NCI-H2196 treated with DMSO at 0.1 percent for 48 hours (cell line): ENCODE results near the gene FEV.

Experiments used
- DNase-seq: peaks from one replicate; lab custom pipeline; 2025; ENCODE audit not compliant: unreplicated experiment; lab: John Stamatoyannopoulos, UW

FEV gene

DNA sequence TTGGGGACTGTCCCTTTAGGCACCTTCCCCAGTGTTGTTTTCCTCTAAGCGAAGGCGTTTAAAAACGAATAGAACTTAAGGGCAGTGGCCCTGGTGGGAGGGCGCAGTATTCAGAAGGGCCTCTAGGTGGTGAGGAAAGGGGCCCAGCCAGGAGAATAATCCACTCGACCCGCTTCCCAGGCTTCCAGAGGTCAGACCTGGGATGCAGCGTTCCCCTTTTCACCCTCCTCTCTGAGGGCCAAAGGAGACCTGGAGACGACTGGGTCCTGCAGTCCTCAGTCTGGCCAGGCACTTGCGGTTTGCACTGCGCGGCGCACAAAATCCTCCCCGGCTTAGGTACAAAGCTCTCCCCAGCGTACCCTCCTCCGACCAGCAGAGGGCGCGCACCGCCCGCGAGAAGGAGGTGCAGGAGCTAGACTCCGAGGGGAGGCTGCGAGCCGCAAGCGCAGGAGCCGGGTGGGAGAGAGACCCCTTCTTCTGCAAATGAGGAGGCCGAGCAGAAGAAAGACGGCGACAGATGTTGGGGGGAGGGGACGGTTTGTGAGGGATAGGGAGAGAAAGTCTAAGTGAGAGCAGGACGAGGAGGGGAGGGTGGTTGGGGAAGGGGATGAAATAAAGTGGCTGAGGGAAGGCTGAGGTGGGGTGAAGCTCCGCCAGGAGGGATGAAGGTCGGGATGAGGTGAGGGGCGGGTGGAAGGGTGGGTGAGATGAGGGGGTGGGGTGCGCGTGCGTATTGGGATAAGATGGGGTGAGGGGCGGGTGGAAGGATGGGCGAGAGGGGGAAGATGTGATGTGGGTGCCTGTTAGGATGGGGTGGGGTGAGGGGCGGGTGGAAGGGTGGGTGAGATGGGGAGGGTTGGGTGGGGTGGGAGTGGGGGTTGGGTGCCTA is 4.9 kb downstream of the FEV start:
- peak; percentile 62 for DNase-seq

DNA sequence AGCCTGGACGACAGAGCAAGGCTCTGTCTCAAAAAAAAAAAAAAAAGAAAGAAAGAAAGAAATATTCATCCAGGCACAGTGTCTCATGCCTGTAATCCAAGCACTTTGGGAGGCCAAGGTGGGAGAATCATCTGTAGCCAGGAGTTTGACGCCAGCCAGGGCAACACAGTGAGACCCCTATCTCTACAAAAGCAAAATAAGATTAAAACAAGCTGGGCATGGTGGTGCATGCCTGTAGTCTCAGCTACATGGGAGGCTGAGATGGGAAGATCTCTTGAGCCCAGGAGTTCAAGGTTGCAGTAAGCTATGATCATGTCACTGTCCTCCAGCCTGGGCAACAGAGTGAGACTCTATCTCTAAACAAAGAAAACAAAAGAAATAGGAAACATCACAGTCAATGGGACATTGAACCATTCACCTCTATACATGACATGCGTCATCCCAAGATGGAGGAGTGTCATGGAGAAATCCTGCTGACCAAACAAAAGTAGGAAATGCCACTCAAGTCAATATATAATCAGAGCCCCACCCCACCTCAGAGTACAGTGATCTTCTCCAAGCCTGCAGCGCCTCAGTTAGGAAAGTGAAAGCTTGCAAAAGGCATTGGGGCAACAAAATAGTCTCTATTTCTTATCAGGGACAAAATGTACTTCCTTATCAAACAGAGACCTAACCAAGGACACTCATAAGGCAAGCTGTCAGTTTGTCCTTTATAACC is 9.8 kb downstream of the FEV start:
- no peak for DNase-seq

DNA sequence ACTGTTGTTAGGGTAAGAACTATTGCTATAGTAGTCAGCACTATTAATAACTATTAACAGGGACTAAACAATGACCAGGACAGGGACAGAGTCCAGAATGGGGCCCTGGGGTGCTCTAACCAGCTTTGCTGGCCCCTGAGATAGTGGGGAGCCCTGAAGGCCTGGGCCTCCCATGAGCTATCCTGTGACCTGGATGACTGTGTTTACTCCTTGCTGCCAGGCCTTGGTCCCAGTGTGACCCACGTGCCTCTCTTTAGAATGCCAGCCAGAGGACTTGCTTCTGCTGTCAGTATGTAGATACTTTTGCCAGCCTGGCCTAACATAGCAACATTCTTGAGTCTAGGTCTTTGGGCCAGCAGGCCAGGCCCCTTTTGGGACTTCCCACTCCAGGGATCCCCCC is 14.1 kb downstream of the FEV start:
- no peak for DNase-seq

DNA sequence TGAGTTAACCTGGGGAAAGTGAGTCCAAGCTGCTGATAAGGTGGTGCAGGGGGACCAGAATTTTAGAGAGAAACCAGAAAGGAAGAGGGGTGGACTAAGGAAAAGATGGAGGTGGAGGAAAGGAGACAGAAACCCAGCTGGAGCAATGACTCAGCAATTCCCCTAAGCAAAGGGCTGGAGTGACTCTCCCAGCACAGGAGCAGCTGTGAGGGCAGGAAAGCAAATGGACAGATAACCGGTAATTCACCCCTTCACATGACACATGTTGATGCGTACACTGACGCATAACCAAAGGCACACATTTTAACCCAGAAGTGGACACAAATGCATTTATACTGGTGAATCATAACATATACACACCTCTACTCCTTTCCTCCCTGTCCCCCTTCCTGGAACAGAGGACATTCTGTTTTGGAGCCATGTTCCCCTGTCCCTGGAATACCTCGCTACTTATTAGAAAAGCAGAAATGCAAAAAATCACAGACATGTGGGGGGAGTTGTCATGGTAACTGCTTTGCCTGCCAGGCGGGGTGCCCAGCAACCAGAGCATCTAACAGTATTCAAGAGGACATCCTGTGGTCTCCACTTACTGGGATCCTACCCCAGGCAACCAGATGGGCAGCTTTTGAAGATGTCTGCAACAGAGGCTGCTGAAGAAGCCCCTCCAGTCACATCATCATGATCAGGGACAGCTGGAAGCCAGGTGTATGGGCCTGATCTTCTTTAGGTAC is 20.8 kb downstream of the FEV start:
- peak; percentile 48 for DNase-seq

DNA sequence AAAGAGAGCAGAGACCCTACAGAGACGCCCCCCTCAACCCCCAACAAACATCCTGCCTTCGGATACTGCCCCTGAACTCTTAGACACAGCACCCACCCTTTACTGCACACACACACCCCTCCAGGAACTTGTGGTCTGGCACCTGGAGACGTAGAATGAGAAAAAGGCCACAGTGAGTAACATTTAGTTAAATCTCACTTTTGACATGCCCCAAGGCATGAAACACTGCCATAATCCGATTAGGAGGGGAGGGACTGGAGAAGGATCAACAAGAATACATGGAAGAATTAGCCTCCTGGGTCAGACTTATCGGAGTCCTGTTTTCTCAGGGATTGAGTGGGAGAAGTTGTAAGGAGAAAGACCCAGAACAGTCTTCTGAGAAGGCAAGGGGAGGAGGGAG is 21.4 kb downstream of the FEV start:
- DNase-seq, result no peak

DNA sequence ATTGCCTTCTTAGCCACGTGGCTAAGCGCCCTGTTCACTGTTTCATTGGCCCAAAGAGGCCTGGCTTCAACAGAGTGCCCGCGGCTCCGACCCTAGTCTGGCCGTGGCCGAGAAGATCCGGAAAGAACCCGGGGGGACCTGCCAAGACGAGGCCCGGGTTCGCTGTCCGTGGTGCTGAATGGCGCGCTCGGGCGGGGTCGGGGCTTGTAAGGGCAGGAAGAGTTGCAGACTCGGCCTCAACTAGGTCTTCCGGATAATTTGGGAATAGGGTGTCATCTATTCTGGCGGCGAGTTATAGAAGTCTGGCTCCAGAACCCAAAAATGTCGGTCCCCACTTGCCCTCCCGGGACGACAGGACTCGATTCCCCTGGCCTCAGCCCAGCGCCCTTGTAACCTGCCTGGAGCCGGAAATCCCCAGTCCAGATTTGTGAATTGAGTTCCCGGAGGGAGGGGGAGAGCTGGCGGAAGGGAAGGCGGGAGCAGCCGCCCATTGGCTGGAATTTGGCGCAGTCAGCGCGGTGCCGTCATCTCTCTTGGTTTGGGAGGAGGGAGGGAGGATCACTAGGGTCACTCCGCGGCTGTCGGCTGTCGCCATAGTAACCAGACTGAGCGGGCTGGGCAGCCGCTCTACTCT is 22.0 kb downstream of the FEV start:
- DNase-seq, result peak; percentile 97

DNA sequence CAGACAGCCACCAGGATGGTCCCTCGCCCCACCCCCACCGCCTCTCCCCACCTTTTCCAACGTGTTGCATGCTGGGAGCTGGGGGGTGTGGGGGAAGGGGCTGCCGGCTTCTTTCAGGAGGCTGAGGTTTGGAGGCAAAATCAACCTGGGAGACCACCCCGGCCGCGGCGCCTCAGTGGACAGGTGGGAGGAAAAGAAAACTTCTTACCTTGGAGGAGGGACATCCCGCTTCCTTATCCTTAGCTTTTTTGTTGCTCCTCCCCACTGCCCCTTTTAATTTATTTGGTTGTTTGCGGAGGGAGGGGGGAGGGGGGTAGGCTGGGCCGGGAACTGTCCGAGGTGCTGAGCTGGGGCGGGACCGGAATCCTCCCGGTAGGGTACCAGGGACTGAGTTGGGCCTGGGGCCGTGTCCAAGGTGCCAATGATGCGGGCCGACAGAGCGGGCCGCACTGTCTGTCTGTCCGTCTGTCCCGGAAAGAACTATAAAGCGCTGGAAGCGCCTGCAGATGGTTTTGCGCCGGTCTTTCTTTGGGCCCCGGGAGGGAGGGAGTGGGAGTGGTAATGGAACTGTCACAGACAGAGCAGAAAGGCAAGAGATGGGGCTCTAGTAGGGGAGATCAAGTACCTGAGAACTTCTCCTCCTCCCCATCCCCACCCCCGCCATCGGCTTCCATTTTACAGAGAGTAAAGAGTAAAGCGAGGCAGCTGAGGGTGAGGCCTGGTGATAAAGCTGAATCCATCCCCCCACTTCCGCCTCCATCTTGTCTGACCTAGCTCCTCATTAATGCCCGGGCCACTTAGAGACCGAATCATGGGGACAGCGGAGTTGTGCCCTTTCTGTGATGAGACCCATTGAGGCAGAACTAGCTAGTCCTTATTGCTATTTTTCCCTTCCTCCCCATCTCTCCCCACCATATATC is 23.1 kb downstream of the FEV start:
- DNase-seq, result peak; percentile 59

DNA sequence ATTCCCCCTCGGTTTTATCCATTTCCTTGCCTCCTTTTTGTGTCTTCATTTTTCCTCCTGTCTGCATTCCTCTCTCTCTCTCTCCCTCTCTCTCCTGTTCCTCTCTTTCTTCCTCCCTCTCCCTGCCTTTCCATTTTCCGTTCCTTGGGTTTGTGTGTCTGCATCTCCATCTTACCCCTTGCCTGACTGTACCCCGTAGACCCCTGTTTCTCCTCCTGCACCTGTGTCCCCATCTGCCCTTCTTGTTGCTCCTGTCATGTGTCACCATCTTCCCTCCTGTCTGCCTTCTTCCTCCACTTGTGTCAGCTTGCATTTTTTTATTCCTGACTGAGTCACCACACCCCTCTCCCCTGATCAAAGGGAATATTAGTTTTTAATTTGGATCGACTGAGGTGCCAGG is 23.8 kb downstream of the FEV start:
- DNase-seq, result no peak

DNA sequence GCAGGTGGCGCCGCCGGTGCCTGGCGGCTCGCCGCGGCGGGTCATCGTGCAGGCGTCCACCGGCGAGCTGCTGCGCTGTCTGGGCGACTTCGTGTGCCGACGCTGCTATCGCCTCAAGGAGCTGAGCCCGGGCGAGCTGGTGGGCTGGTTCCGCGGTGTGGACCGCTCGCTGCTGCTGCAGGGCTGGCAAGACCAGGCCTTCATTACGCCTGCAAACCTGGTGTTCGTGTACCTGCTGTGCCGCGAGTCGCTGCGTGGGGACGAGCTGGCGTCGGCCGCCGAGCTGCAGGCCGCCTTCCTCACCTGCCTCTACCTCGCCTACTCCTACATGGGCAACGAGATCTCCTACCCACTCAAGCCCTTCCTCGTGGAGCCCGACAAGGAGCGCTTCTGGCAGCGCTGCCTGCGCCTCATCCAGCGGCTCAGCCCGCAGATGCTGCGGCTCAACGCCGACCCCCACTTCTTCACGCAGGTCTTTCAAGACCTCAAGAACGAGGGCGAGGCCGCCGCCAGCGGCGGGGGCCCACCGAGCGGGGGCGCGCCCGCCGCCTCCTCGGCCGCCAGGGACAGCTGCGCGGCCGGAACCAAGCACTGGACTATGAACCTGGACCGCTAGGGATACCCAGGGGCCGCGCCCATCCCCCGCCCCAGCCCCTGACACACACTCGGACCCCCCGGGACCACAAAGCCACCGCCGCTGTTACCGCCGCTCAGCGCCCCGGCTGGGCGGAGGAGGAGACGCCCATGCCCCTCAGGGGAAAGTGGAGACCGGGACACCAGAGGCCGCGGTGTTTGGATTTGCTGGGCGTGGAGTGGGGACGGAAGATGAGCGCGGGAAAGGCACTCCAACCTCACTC is 24.4 kb downstream of the FEV start:
- DNase-seq, result no peak

DNA sequence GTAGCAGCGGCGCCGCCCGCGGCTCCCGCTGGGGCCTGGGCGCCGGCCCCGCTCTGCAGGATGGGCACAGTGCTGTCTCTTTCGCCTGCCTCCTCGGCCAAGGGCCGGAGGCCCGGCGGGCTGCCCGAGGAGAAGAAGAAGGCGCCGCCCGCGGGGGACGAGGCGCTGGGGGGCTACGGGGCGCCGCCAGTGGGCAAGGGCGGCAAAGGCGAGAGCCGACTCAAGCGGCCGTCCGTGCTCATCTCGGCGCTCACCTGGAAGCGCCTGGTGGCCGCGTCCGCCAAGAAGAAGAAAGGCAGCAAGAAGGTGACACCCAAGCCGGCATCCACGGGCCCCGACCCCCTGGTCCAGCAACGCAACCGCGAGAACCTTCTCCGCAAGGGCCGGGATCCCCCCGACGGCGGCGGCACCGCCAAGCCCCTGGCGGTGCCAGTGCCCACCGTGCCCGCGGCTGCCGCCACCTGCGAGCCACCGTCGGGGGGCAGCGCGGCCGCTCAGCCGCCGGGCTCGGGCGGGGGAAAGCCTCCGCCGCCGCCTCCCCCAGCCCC is 25.1 kb downstream of the FEV start:
- peak; percentile 49 for DNase-seq

DNA sequence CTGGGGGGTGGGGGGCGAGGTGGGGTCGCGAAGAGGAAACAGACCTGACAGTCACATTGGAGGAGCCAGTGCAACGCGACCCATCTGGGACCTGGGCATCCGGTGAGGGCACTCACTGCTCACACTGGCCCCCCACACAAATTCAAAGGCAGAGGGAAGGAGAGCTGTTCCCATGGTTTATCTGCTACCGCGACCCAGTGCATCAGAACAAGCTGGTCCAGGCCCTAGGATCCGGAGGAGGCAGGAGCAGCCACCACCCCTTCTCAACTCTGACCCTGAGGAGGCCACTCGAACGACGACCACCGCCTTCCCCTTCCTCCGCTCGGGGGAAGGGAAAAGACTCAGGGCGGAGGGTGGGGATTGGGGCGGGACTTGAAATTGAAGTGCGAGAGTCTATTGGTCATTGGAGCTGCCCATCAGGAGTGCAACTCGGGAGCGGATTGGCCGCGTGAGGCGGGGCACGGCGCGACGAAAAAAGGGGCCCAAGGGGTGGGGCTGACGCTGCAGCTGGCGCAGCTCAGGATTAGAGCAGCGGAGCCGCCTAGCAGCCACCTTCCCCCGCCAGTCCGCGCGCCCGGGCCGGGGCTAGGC is 25.7 kb downstream of the FEV start, which contains the start of gene CDK5R2:
CDK5R2 (plus strand) TSS at position 526 of the 591 bp plus-strand sequence. CDS start 155 bp downstream, outside the sequence.
- DNase-seq, result peak; percentile 92

DNA sequence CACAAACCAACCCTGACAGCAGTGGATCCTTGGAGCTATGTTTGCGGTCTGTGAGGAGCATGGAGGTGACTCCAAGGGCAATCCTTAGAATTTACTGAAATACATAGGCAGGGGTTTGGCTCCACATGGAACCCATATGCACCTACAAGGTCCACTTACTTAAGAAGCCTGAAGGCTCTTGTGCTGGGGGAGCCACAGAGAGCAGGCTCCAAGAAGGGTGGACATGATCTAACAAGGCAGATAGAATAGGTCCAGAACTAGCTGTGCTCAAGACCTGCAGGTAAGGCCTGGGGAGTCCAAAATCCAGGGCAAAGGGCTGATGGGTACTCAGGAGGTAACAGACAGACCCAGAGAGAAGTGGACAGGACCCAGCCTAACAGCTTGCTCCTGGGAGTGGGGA is 26.7 kb downstream of the FEV start:
- DNase-seq, result no peak

DNA sequence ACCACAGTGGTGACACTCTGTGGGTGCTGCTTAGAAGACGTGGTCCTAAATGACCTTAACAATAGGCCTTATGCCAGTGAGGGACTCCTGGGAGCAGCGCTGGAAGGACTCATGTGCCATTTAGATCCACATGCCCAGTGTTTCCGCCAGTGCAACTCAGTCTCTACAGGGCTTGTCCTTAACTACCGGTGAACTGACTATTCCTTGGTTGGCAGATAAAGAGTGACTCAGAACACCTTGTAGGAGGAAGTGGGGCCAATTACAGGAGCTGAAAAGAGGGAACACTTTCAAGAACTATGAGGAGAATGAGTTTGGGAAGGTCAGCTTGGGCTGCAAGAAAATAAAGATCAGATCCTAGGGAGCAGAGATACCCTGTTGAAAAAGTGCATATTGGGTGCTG is 27.3 kb downstream of the FEV start:
- no peak for DNase-seq

DNA sequence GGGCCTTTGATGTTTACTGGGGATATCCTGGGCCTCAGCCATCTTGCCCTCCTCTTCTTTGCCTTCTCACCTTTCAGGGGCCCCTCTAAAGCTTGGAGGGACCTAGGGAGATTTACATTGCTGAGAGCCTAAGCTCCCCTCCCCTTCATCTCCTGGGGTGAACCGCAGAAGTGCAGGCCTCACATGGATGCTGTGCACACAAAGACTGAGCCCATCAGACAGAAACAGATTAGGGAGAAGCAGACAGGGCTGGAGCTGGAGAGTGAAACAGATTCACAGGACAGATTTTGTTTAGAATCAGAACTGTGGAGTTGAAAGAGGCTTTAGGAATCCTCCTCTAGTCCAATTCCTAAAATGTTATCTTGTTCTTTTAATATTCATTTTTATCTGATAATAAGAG is 28.9 kb downstream of the FEV start:
- DNase-seq, result no peak

DNA sequence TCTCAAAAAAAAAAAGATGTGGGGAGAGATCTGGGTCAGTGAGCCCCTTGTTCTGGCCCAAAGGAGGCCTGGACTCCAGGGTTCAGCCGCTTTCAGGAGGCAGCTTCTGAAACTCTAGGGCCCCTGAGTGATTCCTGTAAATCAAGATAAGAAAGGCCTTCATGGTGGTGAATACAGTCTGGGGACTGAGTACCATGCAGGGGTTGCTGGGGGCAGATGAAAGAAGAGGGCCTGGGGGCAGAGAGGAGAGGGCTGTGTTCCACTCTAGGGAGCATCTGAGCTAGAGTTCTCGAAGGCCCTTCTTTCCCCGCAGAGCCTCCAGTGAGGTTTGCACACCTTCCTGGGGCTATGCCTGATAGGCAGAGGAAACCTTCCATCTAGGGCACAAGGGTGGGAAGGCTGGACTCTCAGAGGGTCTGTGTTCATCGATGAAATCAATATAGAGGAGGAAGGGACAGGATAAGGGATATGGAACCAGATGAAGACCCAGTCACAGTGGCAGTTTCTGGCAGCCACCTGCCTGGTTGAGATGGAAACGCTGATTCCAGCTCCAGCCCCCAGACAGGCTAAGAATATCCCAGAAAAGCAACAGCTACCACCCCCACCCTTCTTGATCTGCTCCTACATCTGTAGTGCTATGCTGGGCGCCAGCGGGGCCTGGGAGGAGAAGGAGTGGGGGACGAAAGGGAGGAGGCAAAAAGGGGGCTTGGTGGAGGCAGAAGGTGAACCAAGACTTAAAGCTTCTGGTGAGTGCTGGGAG is 30.3 kb downstream of the FEV start:
- no peak for DNase-seq

DNA sequence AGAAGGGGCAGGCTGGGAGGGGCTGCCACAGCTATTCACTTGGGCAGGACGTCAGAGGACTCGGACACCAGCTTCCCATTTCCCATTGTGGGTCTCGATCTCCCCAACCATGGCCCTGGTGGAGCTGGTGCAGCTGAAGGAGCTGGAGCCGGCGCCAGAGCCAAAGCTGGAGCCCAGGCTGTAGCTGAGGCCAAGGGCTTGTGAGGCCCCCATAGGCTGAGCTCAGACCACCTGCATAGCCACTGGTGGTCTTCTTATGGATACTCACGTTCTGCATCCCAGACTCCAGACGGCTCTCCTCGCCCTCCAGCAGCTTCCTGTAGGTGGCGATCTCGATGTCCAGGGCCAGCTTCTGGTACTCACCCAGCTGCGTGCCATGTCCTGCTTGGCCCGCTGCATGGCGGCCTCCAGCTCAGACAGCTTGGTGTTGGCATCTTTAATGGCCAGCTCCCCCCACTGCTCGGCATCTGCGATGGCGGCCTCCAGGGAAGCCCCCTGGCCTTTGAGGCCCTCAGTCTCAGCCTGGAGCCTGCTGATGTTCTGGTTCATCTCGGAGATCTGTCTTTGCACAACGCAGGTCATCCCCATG is 31.5 kb downstream of the FEV start:
- DNase-seq, result no peak

DNA sequence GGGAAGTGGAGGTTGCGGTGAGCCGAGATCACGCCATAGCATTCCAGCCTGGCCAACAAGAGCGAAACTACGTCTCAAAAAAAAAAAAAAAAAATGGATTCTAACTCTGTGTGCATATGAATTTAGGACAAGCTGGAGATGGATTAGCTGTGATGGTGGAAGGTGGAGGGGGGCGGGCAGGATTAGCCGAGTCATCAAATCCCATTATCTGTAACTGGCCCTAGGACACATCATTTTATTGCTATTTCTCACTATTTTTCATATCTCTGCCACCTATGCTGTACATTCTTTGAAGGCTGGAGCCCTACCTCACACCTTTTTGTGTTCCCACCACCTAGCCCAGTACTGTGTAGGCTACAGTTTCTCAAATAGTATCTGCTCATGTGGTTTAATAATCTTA is 32.8 kb downstream of the FEV start:
- DNase-seq, result no peak
